RPMI8226 (cell line): ENCODE results near the gene NLK.
"Not testable (repeated sequence)": the region's sequence is repeated elsewhere in the genome, so short reads cannot be mapped to it uniquely, and the experiment has no call there.

Experiments
- DNase-seq: peaks from one replicate; pipeline ENCODE4 v3.0.0-alpha.2; 2015

Gene NLK

GRCh38 chr17:28169621-28170349 is 127.3 kb downstream of the NLK start:
- DNase-seq: no peak

DNA sequence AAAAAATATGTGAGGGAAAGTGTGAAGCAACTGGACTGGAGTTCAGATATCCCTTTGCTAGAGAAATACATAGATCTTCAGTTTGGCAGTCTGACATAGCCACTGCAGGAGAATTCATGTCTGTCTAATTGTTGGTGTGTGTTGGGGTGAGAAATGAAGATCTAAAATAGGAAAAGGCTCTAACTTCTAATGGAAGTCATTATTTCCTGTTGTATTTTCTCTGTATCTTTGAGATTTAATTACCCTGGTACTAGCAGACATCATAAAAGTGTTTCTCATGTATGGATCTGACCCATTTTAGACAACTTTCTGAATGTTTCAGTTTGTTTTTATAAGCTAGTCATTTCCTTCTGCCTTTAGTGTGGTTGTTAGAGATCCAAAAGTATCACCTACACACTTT is 128.3 kb downstream of the NLK start:
- DNase-seq: no peak

- no peak for DNase-seq
These were observed 130.6 kb downstream of the NLK start for GRCh38 chr17:28173031-28173561.

DNA sequence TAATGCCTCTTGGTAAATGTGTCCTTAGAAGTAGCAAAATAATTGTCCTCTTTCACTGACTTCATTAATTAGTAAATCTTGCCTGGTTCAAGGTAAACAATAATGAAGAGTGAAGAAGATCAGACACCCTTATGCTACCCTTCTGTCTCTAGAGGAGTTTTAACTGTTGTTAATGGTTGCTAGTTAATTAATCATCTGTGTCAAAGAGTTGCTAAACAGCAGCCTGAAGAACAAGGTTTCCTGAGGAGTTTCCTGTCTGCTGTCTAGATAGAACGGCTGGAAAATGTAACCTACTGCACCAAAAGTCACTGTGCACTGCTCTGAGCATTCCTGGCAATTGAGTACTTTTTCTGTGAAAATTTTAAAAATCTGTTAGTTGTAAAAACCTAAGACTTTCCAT is 131.3 kb downstream of the NLK start:
- DNase-seq: no peak

DNA sequence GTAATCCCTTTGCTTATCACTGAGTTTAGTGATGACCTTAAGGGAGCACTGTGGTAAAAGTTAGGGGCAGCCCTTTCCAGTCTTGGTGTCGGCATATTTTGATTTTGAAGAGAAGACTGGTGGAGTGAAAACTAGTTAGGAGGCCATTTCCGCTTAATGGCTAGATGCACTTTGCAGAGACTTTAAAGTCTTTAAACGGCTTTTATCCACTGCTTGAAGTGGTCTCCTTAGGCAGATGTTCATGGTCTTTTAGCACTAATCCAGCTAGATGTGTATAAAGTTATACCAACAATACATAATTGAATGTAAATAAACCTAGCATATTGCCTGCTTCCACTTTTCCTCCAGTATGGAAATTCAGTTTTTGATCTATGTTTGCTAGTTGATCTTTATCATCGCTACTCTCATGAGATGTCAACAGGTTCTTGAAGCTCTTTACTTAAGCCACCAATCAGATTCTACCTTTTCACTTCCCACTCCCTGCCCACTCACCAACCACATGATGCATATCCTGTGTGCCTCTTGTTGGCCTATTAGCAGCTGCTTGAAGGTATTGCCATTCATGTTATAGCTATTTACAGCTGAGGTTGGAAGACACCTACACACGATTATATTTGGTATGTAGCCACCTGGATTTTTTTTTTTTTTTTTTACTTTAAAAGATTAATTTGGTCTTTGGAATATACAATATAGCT is 132.0 kb downstream of the NLK start:
- DNase-seq: no peak

DNA sequence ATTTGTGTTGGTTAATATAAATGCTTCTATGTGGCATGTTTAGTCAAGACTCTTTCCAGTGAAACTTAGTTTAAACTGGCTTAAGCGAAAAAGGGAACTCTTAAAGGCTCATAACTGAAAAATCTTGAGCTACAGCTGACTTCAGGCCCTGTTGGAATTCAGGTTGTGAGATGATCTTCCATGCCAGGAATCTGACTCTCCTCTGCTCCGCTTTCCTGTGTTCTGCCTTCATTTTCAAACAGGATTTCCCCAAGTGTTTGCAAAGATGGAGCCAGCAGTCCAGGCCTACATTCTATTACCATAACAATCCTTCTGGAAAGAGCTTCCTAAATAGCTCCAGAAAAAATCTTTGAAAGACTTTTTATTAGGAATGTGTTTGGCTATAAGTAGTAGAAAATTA is 134.9 kb downstream of the NLK start:
- no peak for DNase-seq

DNA sequence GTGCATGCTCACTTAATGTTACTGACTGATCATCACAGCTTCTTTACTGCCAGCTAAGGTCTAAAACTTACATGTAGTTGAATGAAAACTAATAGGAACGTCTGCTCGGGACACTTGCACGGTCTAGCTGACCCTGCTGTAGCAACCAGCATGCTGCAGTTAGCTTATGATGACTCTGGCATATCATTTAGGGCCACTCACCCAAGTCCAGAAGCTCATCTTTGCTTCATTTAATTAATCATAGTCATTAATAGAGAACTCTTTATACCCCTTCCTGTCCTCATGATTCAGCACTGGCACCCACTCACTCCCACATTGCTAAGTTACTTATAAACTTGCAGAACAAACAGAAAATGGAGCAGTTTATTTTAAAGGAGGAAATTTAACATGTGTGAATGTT is 136.3 kb downstream of the NLK start:
- DNase-seq: no peak

- DNase-seq: no peak
These were observed 138.0 kb downstream of the NLK start for GRCh38 chr17:28180449-28180848.

DNA sequence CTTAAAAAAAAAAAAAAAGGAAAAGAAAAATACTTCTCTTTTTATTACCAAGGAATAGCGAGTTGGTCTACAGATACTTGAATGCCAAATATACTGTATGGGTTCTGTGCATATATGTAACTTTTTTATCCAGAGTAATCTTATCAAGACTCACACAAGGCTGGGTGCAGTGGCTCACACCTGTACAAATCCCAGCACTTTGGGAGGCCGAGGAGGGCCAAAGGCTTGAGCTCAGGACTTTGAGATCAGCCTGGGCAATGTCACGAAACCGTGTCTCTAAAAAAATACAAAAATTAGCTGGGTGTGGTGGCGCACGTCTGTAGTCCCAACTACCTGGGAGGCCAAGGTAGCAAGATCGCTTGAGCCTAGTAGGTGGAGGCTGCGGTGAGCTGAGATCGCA is 139.1 kb downstream of the NLK start:
- no peak for DNase-seq

DNA sequence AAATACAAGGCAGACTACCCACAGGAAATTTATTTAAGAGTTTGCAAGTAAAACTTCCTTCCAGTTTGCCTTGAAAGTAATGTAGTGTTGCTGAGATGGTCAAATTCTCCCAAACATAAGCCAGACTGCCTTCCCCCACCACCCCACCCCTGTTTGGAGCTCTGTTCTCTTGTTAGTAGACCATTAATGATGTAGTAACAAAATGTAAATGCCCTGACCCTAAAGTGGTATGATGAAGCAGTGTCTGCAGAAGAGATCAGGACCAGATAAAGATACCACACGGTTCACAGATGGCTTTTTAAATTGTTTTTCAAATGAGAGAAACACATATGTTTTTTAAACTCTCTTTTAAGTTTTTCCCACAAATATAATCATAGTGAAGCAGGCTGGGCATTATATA is 140.1 kb downstream of the NLK start:
- DNase-seq: no peak

- DNase-seq: no peak
These were observed 143.2 kb downstream of the NLK start for GRCh38 chr17:28185658-28186057.

- not testable (repeated sequence) for DNase-seq
These were observed 144.0 kb downstream of the NLK start for GRCh38 chr17:28186472-28186871.

DNA sequence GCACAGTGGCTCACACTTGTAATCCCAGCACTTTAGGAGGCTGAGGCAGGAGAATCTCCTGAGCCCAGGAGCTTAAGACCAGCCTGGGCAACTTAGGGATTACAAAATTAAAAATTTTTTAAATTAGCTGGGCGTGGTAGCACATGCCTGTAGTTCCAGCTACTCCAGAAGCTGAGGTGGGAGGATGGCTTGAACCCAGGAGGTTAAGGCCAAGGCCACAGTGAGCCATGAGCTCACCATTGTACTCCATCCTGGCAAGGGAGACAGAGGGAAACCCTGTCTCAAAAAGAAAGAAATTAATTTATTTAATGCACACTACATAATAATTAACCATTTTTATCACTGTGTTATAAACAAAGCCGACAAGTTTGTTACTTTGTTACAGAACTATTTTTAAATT is 145.5 kb downstream of the NLK start:
- DNase-seq: no peak

GRCh38 chr17:28188841-28189263 is 146.4 kb downstream of the NLK start:
- DNase-seq: no peak

DNA sequence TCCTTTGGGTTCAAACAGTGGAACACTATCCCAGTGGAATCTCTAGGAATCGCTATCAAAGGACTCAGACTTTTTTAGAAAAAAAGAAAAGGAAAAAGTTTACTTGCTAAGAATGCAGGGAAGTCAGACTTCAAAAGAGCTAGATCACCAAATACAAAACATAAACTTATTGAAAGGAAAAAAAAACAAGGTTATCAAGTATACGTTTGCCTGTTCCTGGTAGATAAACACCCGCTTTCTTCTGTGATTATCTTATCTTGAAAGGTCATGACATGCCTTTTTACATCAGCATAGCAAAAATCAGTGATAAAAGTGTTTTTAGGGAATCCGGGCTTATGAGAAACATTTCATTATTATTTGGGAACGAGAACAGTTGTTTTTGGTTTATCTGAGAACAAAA is 147.2 kb downstream of the NLK start:
- DNase-seq: no peak

DNA sequence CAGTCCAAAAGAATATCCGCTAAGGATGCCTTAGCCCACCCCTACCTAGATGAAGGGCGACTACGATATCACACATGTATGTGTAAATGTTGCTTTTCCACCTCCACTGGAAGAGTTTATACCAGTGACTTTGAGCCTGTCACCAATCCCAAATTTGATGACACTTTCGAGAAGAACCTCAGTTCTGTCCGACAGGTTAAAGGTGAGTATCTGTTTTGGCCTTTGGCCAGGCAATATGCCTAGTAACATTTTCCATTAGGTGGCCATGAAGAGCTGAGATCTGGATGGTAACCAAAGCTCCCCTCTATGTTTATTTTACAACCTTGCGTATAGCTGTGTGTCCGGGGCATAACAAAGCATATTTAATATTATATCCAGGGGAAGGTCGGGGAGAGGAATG is 148.5 kb downstream of the NLK start:
- no peak for DNase-seq

DNA sequence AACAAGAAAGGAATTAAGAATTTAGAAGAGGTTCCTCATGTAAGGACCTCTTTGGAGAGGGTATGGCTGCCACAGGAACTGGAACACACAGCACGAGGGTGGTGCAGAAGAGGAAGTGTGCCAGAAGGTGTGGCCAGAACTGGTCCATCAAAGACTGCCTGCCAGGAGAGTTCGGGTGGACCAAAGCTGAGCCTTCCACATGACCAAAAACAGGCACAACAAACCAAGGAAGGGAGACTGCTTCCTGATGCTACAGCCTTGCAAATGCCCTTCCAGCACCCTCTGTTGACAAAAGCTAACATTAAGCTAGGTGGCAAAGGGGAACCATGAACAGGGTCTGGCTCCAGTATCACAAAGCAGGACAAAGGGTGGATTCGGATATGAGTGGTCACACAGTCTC is 150.8 kb downstream of the NLK start:
- DNase-seq: no peak

DNA sequence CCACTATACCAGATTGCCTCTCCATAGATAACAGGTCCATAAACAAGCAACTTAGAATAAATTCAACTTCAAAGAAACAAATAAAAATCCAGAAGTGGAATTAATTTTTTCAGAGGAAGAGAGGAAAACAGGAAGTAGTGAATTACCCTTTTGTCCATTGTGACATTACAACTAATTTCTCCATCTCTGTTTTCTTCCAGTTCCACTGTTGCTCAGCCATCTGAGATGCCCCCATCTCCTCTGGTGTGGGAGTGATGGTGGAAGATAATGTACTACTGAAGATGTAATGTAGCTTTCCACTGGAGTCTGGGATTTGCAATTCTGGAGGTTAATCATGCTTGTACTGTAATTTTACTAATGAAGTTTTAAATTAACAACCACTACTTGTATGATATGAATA is 151.9 kb downstream of the NLK start:
- no peak for DNase-seq

DNA sequence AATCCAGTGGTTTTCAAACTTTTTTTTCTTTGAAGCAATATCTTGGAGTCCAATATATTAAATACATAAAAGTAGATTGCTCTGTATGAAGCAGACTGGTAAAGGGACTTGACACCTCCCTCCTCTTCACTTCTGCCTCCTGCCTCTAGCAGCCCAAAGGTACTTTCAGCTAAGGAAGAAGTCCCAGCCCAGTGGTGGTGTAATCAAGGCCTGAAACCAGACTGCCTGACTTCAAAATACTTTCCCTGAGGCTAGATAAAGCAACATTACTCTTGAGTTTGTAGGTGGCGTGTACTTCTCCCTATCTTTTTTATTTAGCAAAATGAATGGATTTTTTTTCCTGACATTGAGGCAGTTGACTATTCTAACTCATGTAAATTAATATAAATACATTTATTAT is 154.2 kb downstream of the NLK start:
- DNase-seq: no peak

DNA sequence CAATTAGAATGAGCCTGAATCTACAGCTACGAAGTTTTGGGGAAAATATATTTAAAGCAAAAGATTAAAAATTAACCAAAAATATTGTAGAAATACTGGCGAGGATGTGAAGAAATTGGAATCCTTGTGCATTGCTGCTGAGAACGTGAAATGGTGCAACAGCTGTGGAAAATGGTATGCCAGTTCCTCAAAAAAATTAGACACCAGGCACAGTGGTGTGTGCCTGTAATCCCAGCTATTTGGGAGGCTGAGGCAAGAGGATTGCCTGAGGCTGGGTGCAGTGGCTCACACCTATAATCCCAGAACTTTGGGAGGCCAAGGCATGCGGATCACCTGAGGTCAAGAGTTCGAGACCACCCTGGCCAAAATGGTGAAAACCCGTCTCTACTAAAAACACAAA is 156.6 kb downstream of the NLK start:
- DNase-seq: no peak

DNA sequence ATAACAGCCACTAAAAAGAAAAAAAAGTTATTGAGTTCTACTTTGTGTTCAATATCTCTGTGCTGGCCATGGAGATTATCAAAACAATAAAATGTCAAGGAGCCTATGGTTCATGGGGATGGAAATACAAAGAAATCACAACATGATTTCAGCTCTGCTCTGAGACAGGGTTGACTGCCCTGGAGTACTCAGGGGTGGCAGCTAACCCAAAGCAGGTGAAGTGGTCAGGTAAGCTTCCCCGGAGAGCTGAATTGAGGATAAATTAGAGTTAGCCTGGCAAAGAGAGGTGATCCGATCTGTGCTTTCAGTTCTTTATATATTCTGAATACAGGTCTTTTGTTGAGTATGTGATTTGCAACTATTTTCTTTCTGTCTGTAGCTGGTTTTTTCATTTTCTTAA is 157.3 kb downstream of the NLK start:
- no peak for DNase-seq

DNA sequence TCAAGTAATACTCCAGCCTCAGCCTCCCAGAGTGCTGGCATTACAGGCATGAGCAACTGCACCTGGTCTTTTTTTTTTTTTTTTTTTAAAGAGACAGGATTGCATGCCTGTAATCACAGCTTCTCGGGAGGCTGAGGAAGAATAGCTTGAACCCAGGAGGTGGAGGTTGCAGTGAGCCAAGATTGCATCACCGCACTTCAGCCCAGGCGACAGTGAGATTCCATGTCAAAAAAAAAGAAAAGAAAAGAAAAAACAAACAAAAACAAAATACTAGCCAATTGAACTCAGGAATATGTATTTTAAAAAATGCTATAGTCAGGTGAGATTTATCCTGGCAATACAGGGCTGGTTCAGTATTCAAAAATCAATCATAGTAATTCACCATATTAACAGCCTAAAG is 158.8 kb downstream of the NLK start:
- no peak for DNase-seq

DNA sequence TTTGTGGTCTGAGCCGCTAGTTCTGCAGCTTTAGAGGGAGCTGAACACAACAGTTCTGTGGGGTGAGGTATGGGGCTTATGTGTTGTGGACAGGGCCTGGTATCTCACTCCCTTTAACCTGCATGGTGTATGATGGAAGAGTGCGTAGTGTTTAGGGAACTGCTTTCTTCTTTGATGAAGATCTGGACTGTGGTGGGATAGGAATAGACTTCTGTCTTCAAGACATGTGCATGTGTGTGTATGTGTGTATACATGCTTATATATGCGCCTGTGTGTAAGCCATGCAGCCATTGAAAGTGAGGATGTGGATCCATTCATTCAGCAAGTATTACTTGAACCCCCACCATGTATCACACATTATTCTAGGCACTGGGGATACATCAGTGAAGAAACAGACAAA is 161.8 kb downstream of the NLK start:
- DNase-seq: no peak

- DNase-seq: no peak
These were observed 162.3 kb downstream of the NLK start for GRCh38 chr17:28204751-28205150.

- DNase-seq: no peak
These were observed 163.8 kb downstream of the NLK start for GRCh38 chr17:28206292-28206691.
